Midbrain (tissue), 1 donor: ENCODE measurements around the gene NKAIN2.

Source experiments
- DNase-seq: peaks from one replicate; lab custom pipeline; 2025; lab: John Stamatoyannopoulos, UW

The NKAIN2 gene

GRCh38 chr6:124029567-124029966 lies 225.9 kb downstream of the NKAIN2 start:
- no peak for DNase-seq

GRCh38 chr6:124033501-124033900 lies 229.8 kb downstream of the NKAIN2 start:
- no peak for DNase-seq

DNA sequence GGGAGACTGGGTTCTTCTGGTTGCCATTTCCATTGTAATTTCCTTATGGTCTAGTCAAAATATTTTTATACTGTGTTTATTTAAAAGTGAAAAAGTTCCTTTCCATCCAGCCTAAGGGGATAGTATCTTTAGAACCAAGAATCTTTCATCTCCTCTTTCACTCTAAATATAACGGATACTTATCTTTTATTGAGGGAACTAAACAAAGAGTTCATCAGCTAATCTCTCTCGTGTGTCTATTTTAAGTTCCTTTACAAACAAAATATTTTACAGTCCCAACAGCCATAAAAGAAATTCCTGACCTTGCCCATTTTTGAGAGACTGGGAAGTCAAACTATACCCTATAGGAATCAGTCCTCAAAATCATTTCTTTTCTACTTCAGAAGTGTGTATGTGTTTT lies 232.7 kb downstream of the NKAIN2 start:
- no peak for DNase-seq

DNA sequence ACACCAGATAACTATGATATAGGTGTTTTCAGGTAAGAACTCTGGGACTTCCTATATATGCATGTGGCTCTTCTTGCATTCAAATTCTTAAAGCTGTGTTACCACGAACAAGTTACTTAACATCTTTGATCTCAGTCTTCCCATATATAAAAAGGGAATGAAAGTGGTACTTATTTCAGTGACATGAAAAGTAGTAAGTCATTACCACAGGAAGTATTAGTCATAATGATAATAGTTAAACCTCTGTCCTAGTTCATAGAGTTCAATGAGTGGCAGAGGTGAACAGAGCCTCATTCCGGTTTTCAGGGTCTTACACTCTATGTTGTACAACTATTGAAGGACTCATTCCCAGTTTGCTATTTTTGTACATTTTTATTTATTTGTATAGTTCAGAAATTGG lies 237.0 kb downstream of the NKAIN2 start:
- no peak for DNase-seq

- DNase-seq = no peak
These were observed 248.5 kb downstream of the NKAIN2 start for GRCh38 chr6:124052120-124052519.

GRCh38 chr6:124053315-124053714 lies 249.7 kb downstream of the NKAIN2 start:
- no peak for DNase-seq

GRCh38 chr6:124054034-124054433 lies 250.4 kb downstream of the NKAIN2 start:
- no peak for DNase-seq

DNA sequence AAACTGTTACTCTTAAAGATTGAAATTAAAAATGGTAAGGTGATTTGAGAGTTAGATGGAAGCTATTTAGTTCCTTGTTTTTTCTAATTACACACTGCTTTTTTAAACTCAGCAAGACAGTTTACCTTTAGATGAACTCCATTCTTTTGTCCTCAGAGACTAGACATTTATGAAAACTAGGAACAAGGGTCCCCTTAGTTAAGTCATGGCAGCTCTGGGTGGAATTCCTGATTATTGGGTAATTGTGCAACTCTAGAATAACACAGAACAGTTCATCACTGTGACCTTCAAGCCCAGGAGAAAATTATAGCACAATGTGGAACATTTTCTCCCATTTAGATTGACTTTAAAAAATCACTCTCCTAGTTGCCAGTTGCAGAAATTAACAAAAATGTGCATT lies 251.7 kb downstream of the NKAIN2 start:
- DNase-seq = no peak

- DNase-seq = no peak
These were observed 252.3 kb downstream of the NKAIN2 start for GRCh38 chr6:124055963-124056362.

- DNase-seq = no peak
These were observed 253.0 kb downstream of the NKAIN2 start for GRCh38 chr6:124056407-124057334.

GRCh38 chr6:124057461-124057860 lies 253.8 kb downstream of the NKAIN2 start:
- DNase-seq = no peak

GRCh38 chr6:124064317-124065113 lies 260.9 kb downstream of the NKAIN2 start:
- DNase-seq = no peak

DNA sequence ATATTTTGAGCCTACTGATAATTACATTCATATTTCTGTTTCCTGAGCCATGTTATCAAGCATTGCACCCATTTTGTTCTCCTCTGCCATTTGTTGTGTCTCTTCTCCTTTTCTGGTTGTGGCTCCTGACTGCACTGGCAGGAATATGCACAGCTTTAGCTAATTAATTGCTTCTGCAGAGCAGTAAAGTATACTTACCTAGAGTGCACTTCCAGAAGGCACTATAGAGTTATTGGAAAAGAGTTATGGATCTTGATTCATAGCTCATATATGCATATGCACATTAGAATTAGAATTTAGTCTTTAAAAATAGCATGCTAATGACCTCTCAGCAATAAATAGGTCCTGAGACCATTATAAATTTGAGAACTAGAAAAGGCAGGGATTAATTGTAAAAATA lies 262.6 kb downstream of the NKAIN2 start:
- DNase-seq = no peak

GRCh38 chr6:124066946-124067552 lies 263.4 kb downstream of the NKAIN2 start:
- no peak for DNase-seq

DNA sequence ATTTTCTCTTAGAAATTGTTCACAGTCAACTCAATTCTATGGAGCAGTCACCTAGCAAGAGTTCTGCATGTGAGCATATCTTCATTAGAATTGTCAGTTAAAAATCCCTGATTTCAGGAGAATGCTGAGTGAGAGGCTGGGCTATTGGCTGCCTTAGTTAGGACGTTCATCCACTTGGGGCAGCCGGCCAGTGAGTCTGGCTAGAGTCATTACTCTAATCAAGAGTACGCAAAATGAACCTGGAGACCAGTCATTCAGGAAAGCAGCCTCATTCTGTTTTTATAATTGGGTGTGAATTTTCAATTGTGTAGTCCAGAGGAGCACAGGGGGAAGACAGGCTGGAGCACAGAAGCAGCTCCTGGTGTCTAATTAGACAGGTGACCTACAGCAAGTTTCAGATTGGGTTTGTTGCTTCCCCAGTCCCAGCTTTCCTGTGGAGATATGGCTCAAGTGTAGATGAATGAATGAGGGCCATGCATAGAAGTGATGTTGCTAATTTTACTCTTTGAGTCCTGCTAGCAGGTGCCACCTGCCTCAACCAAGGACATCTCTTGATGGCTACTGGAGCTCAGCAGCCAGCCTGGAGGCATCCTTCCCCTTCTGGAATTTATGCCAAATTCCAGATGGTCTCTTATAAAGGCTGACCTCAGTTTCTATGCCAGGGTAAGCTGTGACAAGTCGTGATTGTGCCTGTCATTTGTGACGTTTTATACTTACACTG lies 265.7 kb downstream of the NKAIN2 start:
- no peak for DNase-seq

- no peak for DNase-seq
These were observed 269.4 kb downstream of the NKAIN2 start for GRCh38 chr6:124073021-124073420.

- no peak for DNase-seq
These were observed 270.3 kb downstream of the NKAIN2 start for GRCh38 chr6:124073820-124074587.

DNA sequence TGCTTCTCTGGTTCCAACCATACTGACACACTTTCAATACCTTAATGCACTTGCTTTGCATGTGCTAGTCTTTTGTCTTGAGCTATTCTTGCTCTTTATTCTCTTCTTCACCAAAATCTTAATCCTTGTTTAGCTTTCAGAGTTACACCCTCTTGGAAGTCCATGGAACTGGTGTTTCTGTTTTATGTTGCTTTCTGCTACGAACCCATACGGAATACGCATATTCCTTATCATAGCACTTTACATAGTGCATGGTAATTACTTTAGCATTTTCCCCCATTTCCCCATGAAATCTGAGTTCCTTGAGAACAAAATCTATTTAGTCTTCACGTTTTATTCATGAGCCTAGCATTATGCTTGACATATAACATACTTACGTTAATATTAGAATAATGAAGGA lies 270.9 kb downstream of the NKAIN2 start:
- no peak for DNase-seq

GRCh38 chr6:124076336-124077048 lies 272.8 kb downstream of the NKAIN2 start:
- DNase-seq = no peak

DNA sequence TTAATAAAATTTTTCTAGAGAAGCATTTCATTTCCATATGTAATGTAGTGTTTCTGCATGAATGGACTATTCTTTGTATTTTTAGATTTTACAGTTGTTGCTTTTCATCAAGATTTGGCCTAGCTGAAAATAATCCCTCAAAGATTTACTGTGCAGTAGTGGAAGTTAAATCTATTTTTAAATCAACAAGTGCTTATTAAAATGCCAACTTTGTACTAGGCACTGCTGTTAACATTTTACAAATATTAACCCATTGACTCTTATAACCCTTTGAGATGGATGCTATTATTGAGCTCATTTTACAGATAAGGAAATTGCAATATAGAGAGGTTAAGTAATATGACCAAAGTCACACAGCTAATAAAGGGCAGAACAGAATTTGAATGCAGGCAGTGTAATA lies 274.5 kb downstream of the NKAIN2 start:
- DNase-seq = no peak

- DNase-seq = no peak
These were observed 276.8 kb downstream of the NKAIN2 start for GRCh38 chr6:124080483-124080882.
